GM18499 (cell line): ENCODE results near the gene AHR.
"Not testable (repeated sequence)": the region's sequence is repeated elsewhere in the genome, so short reads cannot be mapped to it uniquely, and the experiment has no call there.

ENCODE experiments used
- ATAC-seq: cut with Tn5 transposase; IDR thresholded peaks from one replicate; pipeline ENCODE4 v1.9.1; 2021; ENCODE audit warnings: moderate number of reproducible peaks; ENCODE audit not compliant: insufficient read depth, unreplicated experiment

The AHR gene

GRCh38 chr7:17333221-17333620 is 34.8 kb downstream of the AHR start:
- no peak for ATAC-seq

GRCh38 chr7:17336168-17336567 is 37.7 kb downstream of the AHR start:
- ATAC-seq: no peak

GRCh38 chr7:17339139-17339538 is 40.7 kb downstream of the AHR start:
- no peak for ATAC-seq

- ATAC-seq: no peak
Measured at GRCh38 chr7:17339952-17340351, 41.5 kb downstream of the AHR start.

GRCh38 chr7:17340655-17341054 is 42.2 kb downstream of the AHR start:
- no peak for ATAC-seq

GRCh38 chr7:17342756-17343155 is 44.3 kb downstream of the AHR start:
- no peak for ATAC-seq

- no peak for ATAC-seq
Measured at GRCh38 chr7:17347401-17347800, 48.9 kb downstream of the AHR start.

- not testable (repeated sequence) for ATAC-seq
Measured at GRCh38 chr7:17348932-17349331, 50.5 kb downstream of the AHR start.

- not testable (repeated sequence) for ATAC-seq
Measured at GRCh38 chr7:17350321-17350720, 51.9 kb downstream of the AHR start.

GRCh38 chr7:17353650-17354419 is 55.4 kb downstream of the AHR start:
- ATAC-seq: not testable (repeated sequence)

- no peak for ATAC-seq
Measured at GRCh38 chr7:17354473-17354872, 56.0 kb downstream of the AHR start.

- ATAC-seq: no peak
Measured at GRCh38 chr7:17355050-17355449, 56.6 kb downstream of the AHR start.

- ATAC-seq: no peak
Measured at GRCh38 chr7:17357952-17358351, 59.5 kb downstream of the AHR start.

- no peak for ATAC-seq
Measured at GRCh38 chr7:17359610-17360009, 61.2 kb downstream of the AHR start.

- no peak for ATAC-seq
Measured at GRCh38 chr7:17362439-17363105, 64.1 kb downstream of the AHR start.

- ATAC-seq: no peak
Measured at GRCh38 chr7:17364671-17365070, 66.2 kb downstream of the AHR start.

- no peak for ATAC-seq
Measured at GRCh38 chr7:17365775-17366174, 67.3 kb downstream of the AHR start.

GRCh38 chr7:17367502-17367901 is 69.0 kb downstream of the AHR start:
- no peak for ATAC-seq

GRCh38 chr7:17368856-17369524 is 70.5 kb downstream of the AHR start:
- ATAC-seq: no peak

GRCh38 chr7:17369691-17370426 is 71.4 kb downstream of the AHR start:
- no peak for ATAC-seq
